T-helper 1 cell treated with Interleukin-12 subunit alpha and Interleukin-12 subunit beta and Interleukin-4 antibody, amounts not matched to agents 30 μg/mL and 1 μg/mL, for 36 hours (primary cell): Measurements from ENCODE around the gene NCBP1.
"Not testable (repeated sequence)": the region's sequence is repeated elsewhere in the genome, so short reads cannot be mapped to it uniquely, and the experiment has no call there.

Experiments used
- H3K27ac Mint-ChIP-seq: one replicate; pipeline ENCODE4 v1.8.0; 2021; ENCODE audit warnings: mild to moderate bottlenecking, mixed read lengths
- H3K27me3 Mint-ChIP-seq: one replicate; pipeline ENCODE4 v1.8.0; 2021; ENCODE audit warnings: low read depth, mixed read lengths
- H3K36me3 Mint-ChIP-seq: one replicate; pipeline ENCODE4 v1.8.0; 2021; ENCODE audit warnings: low read depth, mixed read lengths
- H3K4me1 Mint-ChIP-seq: one replicate; pipeline ENCODE4 v1.8.0; 2021; ENCODE audit warnings: low read depth, mixed read lengths
- H3K4me3 Mint-ChIP-seq: one replicate; pipeline ENCODE4 v1.8.0; 2021; ENCODE audit warnings: mild to moderate bottlenecking, moderate library complexity, mixed read lengths
- H3K9me3 Mint-ChIP-seq: one replicate; pipeline ENCODE4 v1.8.0; 2021; ENCODE audit warnings: mixed read lengths

NCBP1 gene

GRCh38 chr9:97604901-97605645 lies 28.5 kb upstream of the NCBP1 start:
- H3K9me3 Mint-ChIP-seq = no peaks in the 10 kb centered on the region
- H3K4me1 Mint-ChIP-seq = no peaks in the 10 kb centered on the region
- H3K27ac Mint-ChIP-seq = no peak overlapping the region
- H3K27me3 Mint-ChIP-seq = no peaks in the 10 kb centered on the region
- peaks cover 21% of the 10 kb centered on the region for H3K36me3 Mint-ChIP-seq
- H3K4me3 Mint-ChIP-seq = no peak overlapping the region

DNA sequence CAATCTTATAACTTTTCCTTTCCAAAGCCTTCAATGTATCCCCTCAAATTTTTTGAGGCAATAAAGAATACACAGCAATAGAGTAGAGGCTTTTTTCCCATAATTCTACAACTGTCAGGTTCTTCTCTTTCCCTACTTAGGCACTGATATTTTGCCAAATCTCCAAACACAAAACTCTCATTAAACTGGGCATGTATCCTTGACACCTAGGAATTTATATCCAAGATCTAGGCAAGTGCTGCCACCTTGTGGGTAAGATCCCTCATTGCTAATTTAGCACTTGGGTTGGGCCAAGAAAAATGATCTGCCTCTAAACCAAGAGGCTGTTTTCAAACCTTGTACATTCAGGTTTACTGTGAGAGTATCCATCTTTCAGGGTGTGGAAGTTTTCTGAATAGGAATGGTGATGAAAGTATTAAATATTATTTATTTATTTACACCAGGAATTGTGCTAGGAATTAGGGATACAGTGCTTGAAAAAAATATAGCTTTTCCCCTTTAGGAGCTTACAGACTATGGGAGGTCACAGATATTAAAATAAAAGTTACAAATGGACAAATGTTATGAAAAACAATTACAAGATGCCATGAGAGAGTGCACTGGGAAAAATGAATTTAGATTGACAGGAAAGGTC lies 18.1 kb upstream of the NCBP1 start:
- Mint-ChIP-seq H3K9me3 (no peaks in the 10 kb centered on the region), H3K4me1 (peaks cover 11% of the 10 kb centered on the region), H3K36me3 (peaks cover 16% of the 10 kb centered on the region), H3K4me3 (no peak overlapping the region), H3K27me3 (no peaks in the 10 kb centered on the region), H3K27ac (no peak overlapping the region)

GRCh38 chr9:97617939-97618416 lies 15.6 kb upstream of the NCBP1 start:
- H3K4me1 Mint-ChIP-seq = peaks cover 11% of the 10 kb centered on the region
- no peak overlapping the region for H3K4me3 Mint-ChIP-seq
- H3K36me3 Mint-ChIP-seq = peaks cover 22% of the 10 kb centered on the region
- H3K27ac Mint-ChIP-seq = no peak overlapping the region
- no peaks in the 10 kb centered on the region for H3K27me3 Mint-ChIP-seq
- no peaks in the 10 kb centered on the region for H3K9me3 Mint-ChIP-seq

DNA sequence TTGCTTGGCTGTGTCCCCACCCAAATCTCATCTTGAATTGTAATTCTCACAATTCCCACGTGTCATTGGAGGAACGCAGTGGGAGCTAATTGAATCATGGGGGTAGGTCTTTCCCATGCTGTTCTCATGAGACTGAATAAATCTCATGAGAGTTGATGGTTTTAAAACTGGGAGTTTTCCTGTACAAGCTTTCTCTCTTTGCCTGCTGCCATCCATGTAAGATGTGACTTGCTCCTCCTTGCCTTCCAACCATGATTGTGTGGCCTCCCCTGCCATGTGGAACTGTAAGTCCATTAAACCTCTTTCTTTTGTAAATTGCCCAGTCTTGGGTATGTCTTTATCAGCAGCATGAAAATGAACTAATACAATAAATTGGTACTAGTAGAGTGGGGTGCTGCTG lies 13.6 kb upstream of the NCBP1 start:
- not testable (repeated sequence) for H3K27me3 Mint-ChIP-seq, H3K9me3 Mint-ChIP-seq, H3K4me3 Mint-ChIP-seq, H3K27ac Mint-ChIP-seq
- Mint-ChIP-seq H3K4me1 (peaks cover 11% of the 10 kb centered on the region), H3K36me3 (peaks cover 31% of the 10 kb centered on the region)

GRCh38 chr9:97622483-97622882 lies 11.1 kb upstream of the NCBP1 start:
- H3K4me1 Mint-ChIP-seq = peaks cover 11% of the 10 kb centered on the region
- H3K27me3 Mint-ChIP-seq = not testable (repeated sequence)
- H3K36me3 Mint-ChIP-seq = peaks cover 29% of the 10 kb centered on the region

GRCh38 chr9:97623946-97624345 lies 9.7 kb upstream of the NCBP1 start:
- Mint-ChIP-seq H3K4me1 (peaks cover 2% of the 10 kb centered on the region), H3K27me3 (no peaks in the 10 kb centered on the region), H3K4me3 (no peak overlapping the region), H3K27ac (no peak overlapping the region), H3K36me3 (peaks cover 27% of the 10 kb centered on the region), H3K9me3 (no peaks in the 10 kb centered on the region)

More at GRCh38 chr9:97622483-97622882, 11.1 kb upstream of the NCBP1 start:
- H3K27ac Mint-ChIP-seq, H3K9me3 Mint-ChIP-seq, H3K4me3 Mint-ChIP-seq: not testable (repeated sequence)

DNA sequence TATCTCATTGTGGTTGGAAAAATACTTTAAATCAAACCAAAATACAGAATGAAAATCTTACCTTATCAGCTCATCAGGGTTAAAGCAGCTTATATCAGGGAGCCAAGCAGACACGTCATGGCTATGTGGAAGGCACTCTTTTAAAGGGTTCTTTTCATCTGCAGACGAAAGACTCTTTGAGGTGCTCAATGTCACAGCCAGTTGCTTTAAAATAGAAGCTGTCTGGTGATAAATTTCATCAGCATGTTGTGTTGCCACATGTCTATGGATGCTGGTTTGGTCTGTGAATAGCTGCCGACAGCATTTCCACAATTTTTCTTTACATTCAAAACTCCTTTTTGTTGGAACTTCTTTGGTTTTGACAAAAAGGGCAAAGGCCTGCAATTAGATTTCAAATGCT lies 8.0 kb upstream of the NCBP1 start:
- H3K4me1 Mint-ChIP-seq = peaks cover 6% of the 10 kb centered on the region
- no peaks in the 10 kb centered on the region for H3K9me3 Mint-ChIP-seq
- H3K36me3 Mint-ChIP-seq = peaks cover 24% of the 10 kb centered on the region
- H3K27me3 Mint-ChIP-seq = no peaks in the 10 kb centered on the region
- H3K27ac Mint-ChIP-seq = no peak overlapping the region
- no peak overlapping the region for H3K4me3 Mint-ChIP-seq

DNA sequence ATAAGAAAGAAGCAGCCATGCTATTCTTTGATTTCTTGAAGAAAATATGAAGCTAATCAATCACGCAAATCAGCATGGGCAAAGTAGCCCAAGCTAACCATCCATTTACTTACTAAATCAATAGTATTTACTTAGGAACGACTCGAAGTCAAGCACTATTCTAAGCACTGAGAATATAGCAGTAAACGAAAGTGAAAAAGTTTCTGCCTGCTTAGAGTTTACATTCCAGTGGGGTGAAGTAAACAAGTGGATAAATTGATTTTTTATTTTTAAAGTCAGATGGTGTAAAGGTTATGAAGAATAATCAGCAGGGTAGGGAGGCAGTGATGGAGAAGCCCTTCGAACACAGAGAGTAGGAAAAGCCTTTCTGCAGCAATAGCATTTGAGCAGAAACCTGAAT lies 6.0 kb upstream of the NCBP1 start:
- Mint-ChIP-seq H3K9me3 (no peaks in the 10 kb centered on the region), H3K36me3 (peaks cover 16% of the 10 kb centered on the region), H3K4me3 (no peak overlapping the region), H3K4me1 (peaks cover 11% of the 10 kb centered on the region), H3K27ac (no peak overlapping the region), H3K27me3 (no peaks in the 10 kb centered on the region)

- Mint-ChIP-seq H3K27ac (no peak overlapping the region), H3K9me3 (no peaks in the 10 kb centered on the region), H3K27me3 (no peaks in the 10 kb centered on the region), H3K36me3 (peaks cover 11% of the 10 kb centered on the region), H3K4me1 (peaks cover 11% of the 10 kb centered on the region), H3K4me3 (no peak overlapping the region)
Observed at GRCh38 chr9:97628668-97629067, 5.0 kb upstream of the NCBP1 start.

- peaks cover 11% of the 10 kb centered on the region for H3K4me1 Mint-ChIP-seq
- H3K27me3 Mint-ChIP-seq = no peaks in the 10 kb centered on the region
- no peaks in the 10 kb centered on the region for H3K9me3 Mint-ChIP-seq
- no peak overlapping the region for H3K4me3 Mint-ChIP-seq
- no peak overlapping the region for H3K27ac Mint-ChIP-seq
- peaks cover 14% of the 10 kb centered on the region for H3K36me3 Mint-ChIP-seq
Observed at GRCh38 chr9:97629156-97629555, 4.5 kb upstream of the NCBP1 start.

DNA sequence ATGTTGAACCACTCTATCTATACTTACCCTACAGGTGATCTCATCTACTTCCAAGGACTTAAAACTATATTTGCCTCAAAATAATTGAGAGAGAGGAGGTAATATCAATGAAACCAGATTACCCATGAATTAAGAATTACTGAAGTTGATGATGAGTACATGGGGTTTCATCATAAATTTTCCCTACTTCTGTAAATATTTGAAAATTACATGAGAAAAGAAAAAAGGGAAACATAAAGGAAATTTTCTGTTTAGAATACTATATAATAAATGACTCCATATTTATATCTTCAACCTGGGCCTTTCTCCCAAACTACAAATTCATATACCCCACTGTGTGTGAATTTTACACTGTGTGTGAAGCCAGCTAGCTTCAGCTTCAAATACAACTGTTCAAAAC lies 3.0 kb upstream of the NCBP1 start:
- Mint-ChIP-seq H3K36me3 (peaks cover 13% of the 10 kb centered on the region), H3K27ac (no peak overlapping the region), H3K9me3 (no peaks in the 10 kb centered on the region), H3K4me1 (peaks cover 21% of the 10 kb centered on the region), H3K4me3 (no peak overlapping the region), H3K27me3 (no peaks in the 10 kb centered on the region)

GRCh38 chr9:97632248-97632984 lies 1.2 kb upstream of the NCBP1 start:
- Mint-ChIP-seq H3K9me3 (no peaks in the 10 kb centered on the region), H3K36me3 (peaks cover 12% of the 10 kb centered on the region), H3K27me3 (no peaks in the 10 kb centered on the region), H3K4me1 (peaks cover 29% of the 10 kb centered on the region), H3K4me3 (peak overlapping the region; percentile 95), H3K27ac (peak overlapping the region; percentile 97)

DNA sequence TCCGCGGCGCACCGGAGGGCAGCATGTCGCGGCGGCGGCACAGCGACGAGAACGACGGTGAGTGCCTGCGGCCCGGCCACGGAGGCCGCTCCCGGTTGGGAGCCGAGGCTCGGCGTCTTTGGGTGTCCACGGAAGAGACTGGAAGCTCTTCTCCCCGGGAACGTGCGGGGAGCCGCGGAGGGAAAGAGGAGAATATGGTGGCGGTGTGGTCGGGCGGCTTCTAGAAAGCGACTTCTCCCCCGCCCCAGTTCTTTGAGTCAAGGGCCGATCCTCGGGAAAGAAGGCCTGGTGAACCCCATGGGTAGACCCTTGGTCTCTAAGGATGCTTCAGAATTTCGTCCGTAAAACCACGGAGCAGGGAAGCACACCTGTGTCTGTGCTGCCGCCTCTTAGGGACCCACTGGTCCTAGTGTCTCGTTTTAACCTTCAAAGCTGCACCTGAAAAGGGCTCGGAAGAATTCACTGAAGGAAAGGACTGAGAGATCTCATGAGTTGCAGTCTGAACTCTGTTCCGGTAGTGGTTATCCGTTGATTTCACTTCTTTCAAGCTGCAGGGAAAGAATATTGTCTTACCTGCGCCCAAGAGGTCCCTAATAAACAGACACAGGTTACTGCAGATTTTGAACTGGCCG lies 354 bp downstream of the NCBP1 start:
- Mint-ChIP-seq H3K9me3 (no peaks in the 10 kb centered on the region), H3K4me1 (peaks cover 34% of the 10 kb centered on the region), H3K27ac (peak overlapping the region; percentile 97), H3K27me3 (no peaks in the 10 kb centered on the region), H3K36me3 (peaks cover 10% of the 10 kb centered on the region), H3K4me3 (peak overlapping the region; percentile 95)

GRCh38 chr9:97635026-97635425 lies 1.4 kb downstream of the NCBP1 start:
- peaks cover 10% of the 10 kb centered on the region for H3K36me3 Mint-ChIP-seq
- no peaks in the 10 kb centered on the region for H3K27me3 Mint-ChIP-seq
- peak overlapping the region; percentile 97 for H3K27ac Mint-ChIP-seq
- no peaks in the 10 kb centered on the region for H3K9me3 Mint-ChIP-seq
- H3K4me1 Mint-ChIP-seq = peaks cover 35% of the 10 kb centered on the region
- peak overlapping the region; percentile 95 for H3K4me3 Mint-ChIP-seq
